Heart left ventricle (tissue), 13 donors: ENCODE results near the gene SNX25.

ENCODE experiments used
- POLR2A ChIP-seq, 2 donors: fragments of 450-650 bp; IDR thresholded peaks; one replicate each; pipeline ENCODE4 v1.6.1; 2017; ENCODE audit warnings: antibody characterized with exemption in 2 of 2, mild to moderate bottlenecking in 2 of 2, moderate library complexity in 2 of 2
- TF ChIP-seq, protein P1 (sequence below), 12 donors: fragments of 200-600 bp; sonication (generic) in 4 of 12; IDR thresholded peaks; one replicate each; pipeline versions ENCODE4 v1.5.0 to v1.8.0; 2018 to 2022; ENCODE audit warnings: antibody characterized with exemption in 12 of 12, mild to moderate bottlenecking in 5 of 12
- donor health status: ischemic (EF 13 %, LVEDD 7.1; RV severe dilation, severe dysfunction).
- donor health status: DM: no; HTN: yes; CAD: no.
- donor health status: DM: no; HTN: no; CAD: no.
- donor health status: ischemic (EF 25% LVEDD 6.9; RV normal size, moderate dysfunction).
- donor health status: ischemic (EF 25% LVEDD 5.7; RV mildly dilated, moderate dysfunction).
- donor health status: ischemic (EF 35%, LVEDD 5.7; RV mildly dilated, moderate dysfunction).
- donor health status: nonischemic (EF 11% LVEDD 7.7; RV severe dilation, severe dysfunction).
- donor health status: DM: yes; HTN: yes; CAD: no.
- donor health status: PGD.
- donor health status: ischemic (EF 29% LVEDD 5.4; RV normal size, mild dysfunction).
- donor health status: nonischemic (EF 23%, LVEDD 6.1; RV moderate dilation, normal function).

DNA sequence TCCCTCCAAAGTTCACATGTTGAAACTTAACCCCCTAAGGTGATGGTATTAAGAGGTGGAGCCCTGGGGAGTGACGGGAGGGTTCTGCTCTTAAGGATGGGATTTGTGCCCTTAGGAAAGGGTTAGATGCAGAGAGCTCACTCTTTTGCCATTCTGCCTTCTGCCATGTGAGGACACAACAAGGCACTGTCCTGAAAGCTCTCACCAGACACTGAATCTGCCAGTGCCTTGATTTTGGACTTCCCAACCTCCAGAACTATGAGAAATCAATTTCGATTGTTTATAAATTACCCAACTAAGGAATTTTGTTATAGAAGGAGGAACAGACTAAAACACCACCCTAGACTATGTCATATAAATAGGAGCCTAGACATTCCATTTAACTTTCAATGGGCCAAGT lies 174.7 kb downstream of the SNX25 start:
- no peak for TF ChIP-seq POLR2A (IDR thresholded peaks at IDR 0.05)
- TF ChIP-seq, protein P1, sequence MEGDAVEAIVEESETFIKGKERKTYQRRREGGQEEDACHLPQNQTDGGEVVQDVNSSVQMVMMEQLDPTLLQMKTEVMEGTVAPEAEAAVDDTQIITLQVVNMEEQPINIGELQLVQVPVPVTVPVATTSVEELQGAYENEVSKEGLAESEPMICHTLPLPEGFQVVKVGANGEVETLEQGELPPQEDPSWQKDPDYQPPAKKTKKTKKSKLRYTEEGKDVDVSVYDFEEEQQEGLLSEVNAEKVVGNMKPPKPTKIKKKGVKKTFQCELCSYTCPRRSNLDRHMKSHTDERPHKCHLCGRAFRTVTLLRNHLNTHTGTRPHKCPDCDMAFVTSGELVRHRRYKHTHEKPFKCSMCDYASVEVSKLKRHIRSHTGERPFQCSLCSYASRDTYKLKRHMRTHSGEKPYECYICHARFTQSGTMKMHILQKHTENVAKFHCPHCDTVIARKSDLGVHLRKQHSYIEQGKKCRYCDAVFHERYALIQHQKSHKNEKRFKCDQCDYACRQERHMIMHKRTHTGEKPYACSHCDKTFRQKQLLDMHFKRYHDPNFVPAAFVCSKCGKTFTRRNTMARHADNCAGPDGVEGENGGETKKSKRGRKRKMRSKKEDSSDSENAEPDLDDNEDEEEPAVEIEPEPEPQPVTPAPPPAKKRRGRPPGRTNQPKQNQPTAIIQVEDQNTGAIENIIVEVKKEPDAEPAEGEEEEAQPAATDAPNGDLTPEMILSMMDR (IDR thresholded peaks at IDR 0.05) = no peak
